Measurements from ENCODE around the gene HHATL. TPM values are rescaled to one million over a fixed set of nuclear protein-coding genes. Genes with fewer than 3 reads are reported as not detected.

The HHATL gene
- total RNA-seq, 1 donor from 2014 or later = not detected

- Histone ChIP-seq H3K9me3 (ENCODE audit: insufficient read depth, low read depth, low read length) (no peaks in the 10 kb centered on the region), H3K27ac (ENCODE audit: low read depth, low read length) (no peak overlapping the region), H3K4me3 (ENCODE audit: insufficient read depth, low read depth, low read length) (no peak overlapping the region), H3K27me3 (ENCODE audit: insufficient read depth, low read length) (peaks cover 2% of the 10 kb centered on the region), H3K36me3 (ENCODE audit: insufficient read depth, low read length) (no peaks in the 10 kb centered on the region), H3K4me1 (ENCODE audit: insufficient read depth, low read length) (no peaks in the 10 kb centered on the region), H3K4me2 (ENCODE audit: low read length) (no peak overlapping the region), H3K9ac (ENCODE audit: low read length) (no peak overlapping the region), H2AFZ (ENCODE audit: low read depth, low read length) (no peak overlapping the region), H3K79me2 (ENCODE audit: insufficient read depth, low read length) (no peaks in the 10 kb centered on the region), H4K20me1 (ENCODE audit: insufficient read depth, low read length) (no peaks in the 10 kb centered on the region)
- Mint-ChIP-seq H3K4me1 (ENCODE audit: low read depth, unreplicated experiment) (no peaks in the 10 kb centered on the region), H3K36me3 (ENCODE audit: low read depth, unreplicated experiment) (no peaks in the 10 kb centered on the region), H3K27ac (ENCODE audit: unreplicated experiment) (no peak overlapping the region), H3K9me3 (ENCODE audit: unreplicated experiment) (no peaks in the 10 kb centered on the region), H3K27me3 (ENCODE audit: low read depth, unreplicated experiment) (peaks cover 30% of the 10 kb centered on the region), H3K4me3 (ENCODE audit: unreplicated experiment) (no peak overlapping the region)
- DNase-seq (ENCODE audit: low read depth) = no peak
- no peak for FAIRE-seq
- TF ChIP-seq CTCF (IDR thresholded peaks at IDR 0.05; ENCODE audit: insufficient read depth, low read depth, low read length) (no peak), EZH2 (IDR thresholded peaks at IDR 0.05; ENCODE audit: insufficient read depth, low read length) (no peak)
Observed at GRCh38 chr3:42713747-42714146, 11.1 kb upstream of the HHATL start.

GRCh38 chr3:42712688-42713372 lies 10.2 kb upstream of the HHATL start:
- TF ChIP-seq EZH2 (IDR thresholded peaks at IDR 0.05; ENCODE audit: insufficient read depth, low read length) = no peak
- TF ChIP-seq CTCF (IDR thresholded peaks at IDR 0.05; ENCODE audit: insufficient read depth, low read depth, low read length) = no peak
- H3K4me3 Mint-ChIP-seq (ENCODE audit: unreplicated experiment) = no peak overlapping the region
- FAIRE-seq = no peak

GRCh38 chr3:42712344-42712648 lies 9.7 kb upstream of the HHATL start:
- no peak overlapping the region for H3K4me2 ChIP-seq (ENCODE audit: low read length)
- H3K4me1 ChIP-seq (ENCODE audit: insufficient read depth, low read length) = no peaks in the 10 kb centered on the region
- no peak for DNase-seq (ENCODE audit: low read depth)
- no peaks in the 10 kb centered on the region for H4K20me1 ChIP-seq (ENCODE audit: insufficient read depth, low read length)
- no peaks in the 10 kb centered on the region for H3K9me3 ChIP-seq (ENCODE audit: insufficient read depth, low read depth, low read length)
- no peak overlapping the region for H2AFZ ChIP-seq (ENCODE audit: low read depth, low read length)
- no peak for TF ChIP-seq CTCF (IDR thresholded peaks at IDR 0.05; ENCODE audit: insufficient read depth, low read depth, low read length)
- TF ChIP-seq EZH2 (IDR thresholded peaks at IDR 0.05; ENCODE audit: insufficient read depth, low read length) = no peak
- Mint-ChIP-seq H3K27ac (ENCODE audit: unreplicated experiment) (no peak overlapping the region), H3K36me3 (ENCODE audit: low read depth, unreplicated experiment) (no peaks in the 10 kb centered on the region), H3K4me3 (ENCODE audit: unreplicated experiment) (no peak overlapping the region), H3K9me3 (ENCODE audit: unreplicated experiment) (no peaks in the 10 kb centered on the region), H3K27me3 (ENCODE audit: low read depth, unreplicated experiment) (peaks cover 24% of the 10 kb centered on the region), H3K4me1 (ENCODE audit: low read depth, unreplicated experiment) (no peaks in the 10 kb centered on the region)
- H3K4me3 ChIP-seq (ENCODE audit: insufficient read depth, low read depth, low read length) = no peak overlapping the region
- no peak overlapping the region for H3K9ac ChIP-seq (ENCODE audit: low read length)
- H3K36me3 ChIP-seq (ENCODE audit: insufficient read depth, low read length) = no peaks in the 10 kb centered on the region
- no peak for FAIRE-seq
- no peak overlapping the region for H3K27ac ChIP-seq (ENCODE audit: low read depth, low read length)
- peaks cover 3% of the 10 kb centered on the region for H3K27me3 ChIP-seq (ENCODE audit: insufficient read depth, low read length)
- no peaks in the 10 kb centered on the region for H3K79me2 ChIP-seq (ENCODE audit: insufficient read depth, low read length)

More at GRCh38 chr3:42712688-42713372, 10.2 kb upstream of the HHATL start:
- no peaks in the 10 kb centered on the region for H3K4me1 ChIP-seq (ENCODE audit: insufficient read depth, low read length)
- H3K36me3 ChIP-seq (ENCODE audit: insufficient read depth, low read length) = no peaks in the 10 kb centered on the region
- H2AFZ ChIP-seq (ENCODE audit: low read depth, low read length) = no peak overlapping the region
- no peak overlapping the region for H3K4me3 ChIP-seq (ENCODE audit: insufficient read depth, low read depth, low read length)
- H3K9ac ChIP-seq (ENCODE audit: low read length) = no peak overlapping the region
- DNase-seq (ENCODE audit: low read depth) = no peak
- peaks cover 2% of the 10 kb centered on the region for H3K27me3 ChIP-seq (ENCODE audit: insufficient read depth, low read length)
- no peaks in the 10 kb centered on the region for H3K4me1 Mint-ChIP-seq (ENCODE audit: low read depth, unreplicated experiment)
- no peak overlapping the region for H3K4me2 ChIP-seq (ENCODE audit: low read length)
- no peaks in the 10 kb centered on the region for H4K20me1 ChIP-seq (ENCODE audit: insufficient read depth, low read length)
- no peaks in the 10 kb centered on the region for H3K36me3 Mint-ChIP-seq (ENCODE audit: low read depth, unreplicated experiment)
- H3K9me3 ChIP-seq (ENCODE audit: insufficient read depth, low read depth, low read length) = no peaks in the 10 kb centered on the region
- no peak overlapping the region for H3K27ac ChIP-seq (ENCODE audit: low read depth, low read length)
- no peaks in the 10 kb centered on the region for H3K9me3 Mint-ChIP-seq (ENCODE audit: unreplicated experiment)
- H3K27me3 Mint-ChIP-seq (ENCODE audit: low read depth, unreplicated experiment) = peaks cover 24% of the 10 kb centered on the region
- no peaks in the 10 kb centered on the region for H3K79me2 ChIP-seq (ENCODE audit: insufficient read depth, low read length)
- H3K27ac Mint-ChIP-seq (ENCODE audit: unreplicated experiment) = no peak overlapping the region
